Stimulated activated CD4-positive, alpha-beta T cell treated with anti-CD3 and anti-CD28 coated beads, Interleukin-1b, Interleukin-23, amount 100 ng/mL, for 24 hours (primary cell): Measurements from ENCODE around the gene TMPRSS6.
"Not testable (repeated sequence)": the region's sequence is repeated elsewhere in the genome, so short reads cannot be mapped to it uniquely, and the experiment has no call there.

Experiments
- DNase-seq, 4 experiments: peaks; one replicate each; pipeline ENCODE4 v3.0.0-alpha.2; 2020; ENCODE audit warnings: low read depth in 4 of 4, low spot score in 1 of 4

Gene TMPRSS6

DNA sequence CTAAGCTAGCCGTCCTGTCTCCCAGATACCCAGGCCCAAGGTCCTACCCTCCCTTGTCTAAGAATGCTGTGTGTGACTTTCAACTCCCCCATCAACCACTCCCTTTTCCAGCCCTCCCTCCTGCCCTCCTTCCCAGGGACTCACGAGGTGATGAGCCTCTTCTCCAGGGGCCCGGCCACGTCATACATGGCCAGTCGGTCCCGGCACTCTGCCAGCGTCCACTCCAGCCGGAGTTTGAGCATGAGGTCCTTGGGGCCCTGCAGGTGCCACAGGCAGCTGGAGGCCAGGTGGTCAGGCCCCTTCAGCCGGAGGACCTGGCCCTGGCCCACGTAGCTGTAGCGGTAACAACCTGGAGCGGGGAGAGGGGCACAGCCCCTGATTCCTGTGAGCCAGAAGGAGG is 20.1 kb downstream of the TMPRSS6 start:
- DNase-seq: no peak

DNA sequence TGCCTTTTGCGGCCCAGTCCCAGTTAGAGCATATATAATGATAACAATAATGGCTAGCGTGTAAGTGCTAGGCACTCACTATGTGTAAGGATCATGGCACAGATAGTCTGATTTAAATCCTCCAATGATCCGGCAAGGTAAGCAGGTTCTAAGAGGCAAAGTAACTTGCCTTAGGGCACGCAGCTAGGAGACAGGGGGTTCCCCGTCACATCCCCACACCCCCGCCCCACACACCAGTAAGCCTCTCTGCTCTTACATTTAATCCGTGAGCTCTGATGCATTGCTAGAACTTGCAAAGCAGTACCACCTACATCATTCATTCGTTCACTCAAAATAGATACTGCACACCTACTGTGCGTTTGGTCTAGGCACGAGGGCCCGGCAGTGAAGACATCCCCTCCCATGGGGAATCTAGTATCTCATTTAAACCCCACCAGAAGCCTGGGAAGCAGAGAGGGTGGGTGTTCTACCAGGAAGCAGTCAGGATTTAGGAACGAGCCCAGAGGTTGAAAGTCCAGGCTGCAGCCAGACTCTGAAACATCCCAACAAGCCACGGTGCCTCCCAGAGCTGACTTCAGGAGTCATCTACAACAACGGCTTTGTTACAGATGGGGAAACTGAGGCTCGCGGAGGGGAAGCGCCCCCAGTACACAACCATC is 20.6 kb downstream of the TMPRSS6 start:
- DNase-seq: peak in 1 of 4 experiments; percentile 30

DNA sequence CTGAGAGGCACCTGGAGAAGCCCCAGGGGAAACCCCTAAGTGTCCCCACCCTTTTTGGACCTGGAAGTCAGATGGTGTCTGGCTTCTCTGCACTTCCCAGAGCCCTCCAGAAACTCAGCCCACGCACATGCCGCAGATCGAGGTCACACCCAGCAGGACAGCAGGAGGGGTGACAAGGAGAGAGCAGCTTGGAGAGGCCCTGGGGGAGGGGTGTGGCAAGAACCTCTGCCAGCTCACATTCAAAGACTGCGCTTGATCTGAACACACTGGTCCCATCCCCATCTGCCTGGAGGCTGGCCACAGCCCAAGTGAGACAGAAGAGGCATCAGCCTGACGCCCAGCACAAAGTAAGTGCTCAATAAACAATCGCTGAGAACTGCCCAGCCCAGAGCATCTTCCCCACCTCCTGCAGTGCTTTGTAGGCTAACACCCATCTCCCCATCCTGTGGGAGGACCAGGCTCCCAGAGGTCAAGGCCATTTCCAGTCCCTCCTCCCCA is 21.4 kb downstream of the TMPRSS6 start:
- DNase-seq: peak in 1 of 4 experiments; percentile 56

DNA sequence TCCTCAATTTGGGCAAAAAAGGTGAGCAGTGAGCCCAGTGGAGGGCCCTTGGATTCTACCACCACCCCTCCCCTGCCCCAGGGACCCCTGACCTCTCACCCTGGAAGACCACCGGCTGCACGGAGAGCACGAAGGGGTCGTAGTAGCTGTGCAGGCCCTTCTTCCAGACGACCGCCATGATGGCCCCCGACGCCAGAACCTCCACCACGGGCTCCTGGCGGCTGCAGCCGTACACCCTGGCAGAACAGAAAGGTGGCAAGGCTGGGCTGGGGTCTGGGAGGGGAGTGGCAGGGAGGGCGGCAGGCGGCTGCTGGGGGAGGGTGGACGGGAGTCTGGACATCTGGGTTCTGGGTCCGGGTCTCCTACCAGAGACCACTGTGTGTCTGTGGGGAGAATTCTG is 23.3 kb downstream of the TMPRSS6 start:
- DNase-seq: no peak

DNA sequence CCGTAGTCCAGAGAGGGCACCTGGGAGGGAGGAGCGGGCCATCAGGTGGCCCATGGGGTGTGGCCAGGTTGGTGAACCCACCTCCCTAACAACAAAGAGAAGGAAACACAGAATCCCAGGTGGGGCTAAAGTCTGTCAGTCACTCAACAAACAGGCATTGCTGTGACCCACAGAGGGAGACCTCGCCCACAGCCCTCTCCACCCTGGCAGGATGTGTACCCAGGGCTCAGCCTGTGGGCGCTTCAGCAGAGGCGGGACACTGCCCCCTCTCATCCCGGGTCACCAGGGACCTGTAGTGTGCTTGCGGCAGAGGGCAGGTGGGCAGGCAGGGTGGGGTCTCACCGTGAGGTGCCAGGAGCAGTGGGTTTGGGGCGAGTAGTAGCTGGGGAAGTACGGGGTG is 25.1 kb downstream of the TMPRSS6 start:
- no peak for DNase-seq

DNA sequence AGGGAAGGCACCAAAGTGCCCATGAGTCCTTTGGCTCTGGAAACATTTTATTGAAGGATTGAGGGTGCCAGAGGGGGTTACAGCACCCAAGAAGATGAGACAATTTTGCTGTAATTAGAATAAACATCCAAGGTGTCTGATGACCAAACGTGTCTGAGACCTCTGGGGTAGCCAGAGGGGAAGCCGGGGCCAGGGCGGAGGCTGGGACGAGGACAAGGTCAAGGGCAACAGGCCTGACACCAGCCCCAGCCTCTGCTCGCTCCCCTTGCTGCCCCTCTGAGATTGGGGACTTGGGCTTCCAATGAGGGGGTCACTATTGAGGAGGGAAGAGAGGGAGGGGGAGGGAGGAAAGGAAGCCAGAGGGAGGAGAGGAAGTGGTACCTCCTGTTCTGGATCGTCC is 25.6 kb downstream of the TMPRSS6 start:
- no peak for DNase-seq

DNA sequence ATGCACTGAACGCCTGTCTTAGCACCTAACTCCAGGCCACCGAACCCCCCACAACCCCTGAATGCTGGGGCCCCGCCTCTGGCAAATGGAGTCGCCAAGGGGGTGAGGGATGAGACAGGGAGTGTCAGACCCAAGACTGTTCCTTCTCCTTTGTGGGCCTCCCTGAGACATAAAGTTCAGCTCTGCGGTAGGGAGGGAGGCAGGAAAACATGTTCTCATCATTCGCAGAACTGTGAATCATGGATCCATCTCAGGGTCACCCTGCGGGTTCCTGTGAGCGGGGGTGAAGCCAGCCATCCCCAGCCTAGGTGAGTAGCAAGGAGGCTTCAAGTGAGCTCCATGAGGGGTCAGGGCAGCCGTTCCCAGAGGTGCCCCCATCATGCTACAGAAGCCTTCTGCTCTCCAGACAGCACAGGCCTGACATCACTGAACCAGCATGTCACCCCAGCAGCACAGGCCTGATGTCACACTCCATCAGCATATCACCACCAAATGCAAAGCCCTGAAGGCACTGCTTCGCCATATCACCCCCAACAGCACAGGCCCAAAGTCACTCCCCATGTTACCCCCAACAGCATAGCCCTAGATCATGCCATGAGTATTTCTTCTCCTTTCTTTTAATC is 27.2 kb downstream of the TMPRSS6 start:
- peak in 1 of 4 experiments; percentile 24 for DNase-seq

DNA sequence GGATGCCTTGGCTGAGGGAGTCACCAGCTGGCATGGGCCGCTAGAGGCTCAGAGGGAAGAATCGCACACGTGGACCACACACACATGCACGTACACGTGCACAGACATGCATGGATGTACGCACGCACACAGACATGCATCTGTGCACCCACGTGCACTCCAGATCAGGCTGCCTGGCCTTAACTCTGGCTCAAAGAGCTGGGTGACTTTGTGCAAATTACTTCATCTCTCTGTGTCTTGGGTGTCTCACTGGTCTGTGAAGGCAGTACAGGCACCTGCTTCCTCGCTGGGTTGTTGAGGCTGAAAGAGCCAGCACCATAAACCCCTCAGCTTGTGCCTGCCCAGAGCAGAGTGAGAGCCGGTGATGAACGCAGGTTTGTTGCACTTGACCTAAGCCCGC is 28.7 kb downstream of the TMPRSS6 start:
- no peak for DNase-seq

DNA sequence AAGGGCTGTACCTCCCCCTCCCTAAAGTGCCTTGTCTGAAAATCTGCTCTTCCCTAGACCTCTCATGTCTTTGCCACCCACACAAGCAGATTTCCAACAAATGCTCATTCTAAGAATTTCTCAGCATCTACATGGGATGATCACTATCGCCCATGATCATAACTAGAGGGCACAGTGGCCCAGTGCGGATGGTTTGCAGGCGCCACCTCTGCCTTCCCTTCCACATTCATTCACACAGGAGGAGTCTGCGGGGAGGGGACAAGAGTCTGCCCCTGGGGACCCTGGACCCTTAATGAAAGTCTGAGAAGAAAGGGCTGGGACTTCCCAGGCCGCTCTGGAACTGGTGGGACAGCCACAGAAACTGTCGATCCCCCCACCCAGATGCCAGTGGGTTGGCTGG is 29.1 kb downstream of the TMPRSS6 start:
- no peak for DNase-seq

DNA sequence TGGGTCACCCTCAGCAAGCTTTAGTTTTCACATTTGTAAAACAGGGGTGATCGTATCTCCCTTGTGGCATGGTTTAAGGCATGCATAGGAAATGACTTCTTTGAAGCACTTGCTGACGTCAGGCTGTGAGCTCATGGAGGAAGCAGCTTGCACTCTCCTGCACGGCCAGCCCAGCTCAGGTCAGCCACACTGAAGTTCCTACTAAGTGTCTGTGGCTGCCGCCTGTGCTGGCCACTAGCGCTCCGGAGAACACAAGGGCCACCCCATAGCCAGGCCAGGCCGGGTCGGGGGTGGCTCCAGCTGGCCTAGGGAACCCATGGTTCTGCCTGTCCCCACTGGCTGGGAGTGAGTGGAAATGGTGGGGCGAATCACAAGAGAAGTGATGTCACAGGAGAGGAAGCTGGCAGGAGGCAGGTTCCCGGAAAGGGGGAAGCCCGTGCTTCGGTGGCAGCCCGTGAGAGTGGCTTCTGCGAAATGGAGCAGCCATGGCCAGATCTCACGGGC is 29.8 kb downstream of the TMPRSS6 start:
- peak; percentile 35 to 74 (median 48) for DNase-seq

DNA sequence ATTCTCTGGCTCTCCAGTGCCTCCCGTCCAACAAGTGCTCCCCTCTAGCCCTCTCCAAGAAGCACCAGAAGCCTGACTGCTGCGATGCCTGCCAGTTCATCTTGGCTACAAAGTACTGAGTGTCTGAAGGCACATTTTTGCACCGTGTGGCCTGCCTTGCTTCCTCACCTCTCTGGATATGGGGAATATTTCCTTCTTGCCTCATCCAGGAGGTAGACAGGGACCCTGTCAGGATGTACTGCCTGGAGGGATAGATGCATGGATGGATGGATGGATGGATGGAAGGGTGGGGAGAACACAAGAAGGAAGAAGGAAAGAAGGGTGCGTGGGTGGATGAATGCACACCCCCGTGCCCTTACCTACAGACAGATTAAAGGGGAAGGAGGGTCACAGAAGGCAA is 30.4 kb downstream of the TMPRSS6 start:
- DNase-seq: no peak

DNA sequence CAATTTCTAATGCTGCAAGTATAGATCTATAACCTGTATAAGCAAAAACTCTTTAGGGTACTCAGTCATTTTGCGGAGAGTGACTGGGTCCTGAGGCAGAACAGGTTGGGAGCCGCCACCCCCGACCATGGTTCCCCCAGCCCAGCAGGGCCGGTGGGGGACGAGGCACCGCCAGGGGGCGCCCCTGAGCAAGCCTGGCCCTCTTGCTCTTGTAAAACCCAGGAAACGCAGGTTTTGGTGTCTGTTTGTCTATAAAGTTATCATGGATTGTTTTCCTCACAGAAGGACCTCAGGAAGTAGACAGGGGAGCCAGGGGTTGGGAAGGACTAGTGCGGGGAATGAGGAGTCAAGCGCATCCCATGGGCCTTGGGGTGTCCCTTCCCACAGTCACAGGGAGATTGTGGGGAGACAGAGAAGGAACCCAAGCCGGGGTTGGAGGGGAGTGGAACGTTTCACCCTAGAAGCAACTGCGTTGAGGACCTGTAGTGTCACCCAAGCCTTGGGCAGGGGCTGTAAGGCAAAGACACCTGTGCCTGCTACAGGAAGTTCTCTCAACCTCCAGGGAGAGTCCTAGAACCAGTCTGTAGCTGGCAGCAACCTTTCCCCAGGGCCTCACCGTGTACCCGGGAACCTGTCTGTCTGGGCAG is 31.6 kb downstream of the TMPRSS6 start:
- peak; percentile 79 to 87 (median 82) for DNase-seq

DNA sequence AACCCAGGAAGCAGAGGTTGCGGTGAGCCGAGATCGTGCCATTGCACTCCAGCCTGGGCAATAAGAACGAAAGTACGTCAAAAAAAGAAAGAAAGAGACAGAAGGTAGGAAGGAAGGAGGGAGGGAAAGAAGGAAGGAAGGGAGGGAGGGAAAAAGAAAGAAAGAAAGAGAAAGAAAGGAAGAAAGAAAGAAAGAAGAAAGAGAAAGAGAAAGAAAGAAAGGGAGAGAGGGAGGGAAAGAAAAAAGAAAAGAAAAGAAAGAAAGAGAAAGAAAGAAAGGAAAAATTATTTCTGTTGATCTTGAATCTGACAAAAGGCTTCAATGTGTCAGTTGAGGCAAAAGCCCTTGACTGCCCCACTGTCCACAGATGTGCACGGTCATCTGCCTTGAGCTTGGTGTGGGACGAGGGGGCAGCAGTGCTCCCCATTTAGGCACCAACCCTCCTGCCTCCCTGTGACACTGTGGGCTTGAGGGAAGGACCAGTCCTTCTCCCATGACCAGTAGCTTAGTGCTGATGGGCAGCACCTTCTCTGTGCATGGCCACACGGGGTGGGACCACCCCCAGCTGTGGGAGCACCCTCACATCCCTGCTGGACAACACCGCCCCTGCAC is 33.6 kb downstream of the TMPRSS6 start:
- DNase-seq: no peak

DNA sequence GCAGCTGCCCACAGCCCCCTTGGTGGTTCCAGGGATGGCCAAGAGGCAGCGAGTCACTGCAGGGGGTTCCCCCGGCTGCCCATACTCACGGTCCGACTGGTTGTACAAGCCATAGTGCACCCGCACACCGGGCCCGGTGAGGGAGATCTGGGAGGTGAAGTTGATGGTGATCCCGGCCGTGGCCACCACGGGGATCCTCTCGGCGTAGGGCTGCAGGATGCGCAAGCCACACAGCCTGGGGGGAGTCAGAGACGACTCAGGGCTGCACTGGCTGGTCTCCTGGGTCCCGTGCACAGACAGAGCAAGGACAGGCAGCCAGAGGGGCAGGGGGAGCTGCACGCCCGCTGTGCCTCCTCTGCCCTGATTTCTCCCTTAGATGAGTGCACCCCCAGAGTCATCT is 34.5 kb downstream of the TMPRSS6 start:
- DNase-seq: no peak

DNA sequence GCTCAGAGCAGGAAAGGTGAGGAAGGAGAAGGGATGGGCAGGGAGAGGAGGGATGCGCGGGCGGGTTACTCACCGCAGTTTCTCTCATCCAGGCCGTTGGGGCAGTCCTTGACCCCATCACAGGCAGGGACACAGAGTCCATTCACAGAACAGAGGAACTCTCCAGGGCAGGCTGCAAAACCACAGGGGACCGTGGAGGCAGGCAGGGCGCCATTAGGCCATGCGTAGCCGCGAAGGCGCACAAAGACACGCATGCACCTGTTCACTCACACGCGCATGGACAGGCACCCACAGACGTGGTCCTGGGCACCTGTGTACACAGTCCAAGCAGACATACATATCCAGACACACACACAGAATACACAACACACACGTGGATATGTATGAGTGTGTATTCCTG is 35.0 kb downstream of the TMPRSS6 start:
- DNase-seq: no peak

DNA sequence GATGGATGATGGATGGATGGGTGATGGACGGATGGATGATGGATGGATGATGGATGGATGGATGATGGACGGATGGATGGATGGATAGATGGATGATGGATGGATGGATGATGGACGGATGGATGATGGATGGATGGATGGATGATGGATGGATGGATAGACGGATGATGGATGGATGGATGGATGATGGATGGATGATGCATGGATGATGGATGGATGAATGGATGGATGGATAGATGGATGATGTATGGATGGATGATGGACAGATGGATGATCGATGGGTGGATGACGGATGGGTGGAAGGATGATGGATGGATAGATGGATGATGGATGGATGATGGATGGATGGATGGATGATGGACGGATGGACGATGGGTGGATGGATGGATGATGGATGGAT is 36.8 kb downstream of the TMPRSS6 start:
- no peak for DNase-seq

DNA sequence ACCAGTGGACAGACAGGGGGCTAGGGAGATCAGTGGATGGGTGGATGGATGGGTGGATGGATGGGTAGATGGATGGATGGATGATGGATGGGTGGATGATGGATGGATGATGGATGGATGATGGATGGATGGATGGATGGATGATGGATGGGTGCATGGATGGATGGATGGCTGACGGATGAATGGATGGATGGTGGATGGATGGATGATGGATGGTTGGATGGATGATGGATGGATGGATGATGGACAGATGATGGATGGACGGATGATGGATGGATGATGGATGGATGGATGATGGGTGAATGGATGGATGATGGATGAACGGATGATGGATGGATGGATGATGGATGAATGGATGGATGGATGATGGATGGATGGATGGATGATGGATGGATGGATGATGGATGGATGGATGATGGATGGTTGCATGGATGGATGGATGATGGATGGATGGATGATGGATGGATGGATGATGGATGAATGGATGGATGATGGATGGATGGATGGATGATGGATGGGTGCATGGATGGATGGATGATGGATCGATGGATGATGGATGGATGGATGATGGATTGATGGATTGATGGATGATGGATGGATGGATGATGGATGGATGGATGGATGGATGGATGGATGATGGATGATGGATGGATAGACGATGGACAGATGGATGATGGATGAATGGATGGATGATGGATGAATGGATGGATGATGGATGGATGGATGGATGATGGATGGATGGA is 37.5 kb downstream of the TMPRSS6 start:
- DNase-seq: not testable (repeated sequence)

DNA sequence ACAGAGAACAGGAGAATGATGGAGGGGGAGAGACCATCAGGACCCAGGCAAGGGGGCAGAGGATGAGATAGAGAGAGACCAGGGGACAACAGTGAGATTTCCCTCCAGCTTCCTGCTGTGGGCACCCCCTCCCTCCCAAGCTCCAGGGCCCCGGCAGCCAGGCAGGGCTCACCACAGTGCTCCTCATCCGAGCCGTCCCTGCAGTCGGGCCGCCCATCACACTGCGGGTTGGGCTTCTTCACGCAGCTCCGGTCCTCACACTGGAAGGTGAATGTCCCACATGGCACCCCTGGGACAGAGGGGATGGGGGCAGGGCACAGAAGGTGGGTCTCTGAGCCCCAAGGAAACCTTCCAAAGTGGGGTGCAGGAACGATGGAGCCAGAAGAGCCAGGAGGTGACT is 38.8 kb downstream of the TMPRSS6 start:
- DNase-seq: no peak

DNA sequence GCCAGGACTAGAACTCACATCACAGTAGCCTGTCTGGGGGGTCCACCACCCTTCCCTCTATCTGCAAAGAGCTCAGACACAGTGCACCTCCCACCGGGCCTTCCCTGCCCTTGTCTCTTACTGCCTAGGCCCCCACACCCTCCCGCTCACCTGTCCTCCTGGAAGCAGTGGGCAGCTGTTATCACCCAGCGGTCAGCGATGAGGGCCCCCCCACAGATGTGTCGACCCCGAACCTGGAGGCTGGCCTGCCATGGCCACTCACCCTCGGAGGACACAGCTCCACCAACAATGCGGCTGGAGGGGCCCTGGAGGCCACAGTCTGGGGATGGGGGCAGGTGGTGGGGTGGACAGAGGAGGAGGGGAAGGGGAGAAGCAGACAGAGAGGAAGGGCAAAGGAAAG is 39.2 kb downstream of the TMPRSS6 start:
- no peak for DNase-seq

DNA sequence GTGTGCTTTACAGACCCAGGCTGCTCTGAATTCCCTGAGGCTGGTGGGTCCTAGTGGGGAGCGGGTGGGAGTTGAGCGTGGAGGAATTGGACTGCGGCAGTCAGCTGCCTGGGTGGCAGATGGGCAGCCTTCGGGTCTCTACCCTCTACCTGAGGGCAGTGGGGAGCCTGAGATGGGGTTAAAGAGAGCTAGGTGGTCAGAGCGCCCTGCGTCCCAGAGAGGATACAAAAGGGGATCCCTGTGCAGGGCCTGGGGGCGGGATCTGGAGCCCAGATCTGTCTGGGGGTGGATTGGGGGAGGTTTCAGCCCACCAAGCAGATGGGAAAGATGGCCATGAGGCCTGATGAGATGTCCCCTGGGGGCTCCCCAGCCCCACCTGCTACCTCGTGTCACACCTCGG is 39.8 kb downstream of the TMPRSS6 start:
- DNase-seq: no peak

DNA sequence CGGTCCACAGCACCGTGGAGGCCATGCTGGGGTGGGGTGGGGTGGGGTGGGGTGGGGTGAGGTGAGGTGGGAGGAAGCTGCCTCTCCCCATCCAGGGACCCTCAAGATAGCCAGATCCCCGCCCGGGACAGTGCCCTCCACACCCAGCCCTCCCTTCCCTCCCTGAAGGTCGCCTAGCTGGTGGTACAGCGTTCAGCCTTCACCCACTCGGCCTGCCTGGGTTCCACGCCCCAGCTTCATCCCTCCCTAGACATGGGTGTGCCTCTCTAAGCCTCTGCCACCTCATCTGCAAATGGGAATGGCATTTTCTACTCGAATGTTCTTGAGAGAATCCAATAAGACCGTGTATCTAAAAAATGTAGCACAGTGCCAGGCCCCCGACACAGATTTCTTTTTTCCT is 40.2 kb downstream of the TMPRSS6 start:
- no peak for DNase-seq
